ENCODE measurements around the gene EMP2.

- no peak for TF ChIP-seq CTCF (tag by site-specific recombination; IDR thresholded peaks at IDR 0.05)
- no peak for TF ChIP-seq REST (tag by site-specific recombination; IDR thresholded peaks at IDR 0.05)
- no peak for TF ChIP-seq ZNF830 (tag by site-specific recombination; IDR thresholded peaks at IDR 0.05; ENCODE audit: low read depth)
- no peak for TF ChIP-seq TCF7L2 (IDR thresholded peaks at IDR 0.05; ENCODE audit: borderline replicate concordance, low read depth, low read length)
- no peak for TF ChIP-seq ZFP37 (tag by site-specific recombination; IDR thresholded peaks at IDR 0.05)
- TF ChIP-seq ZSCAN18 (tag by site-specific recombination; IDR thresholded peaks at IDR 0.05), result no peak
- no peak for TF ChIP-seq ZNF510 (tag by site-specific recombination; IDR thresholded peaks at IDR 0.05; ENCODE audit: insufficient replicate concordance)
- TF ChIP-seq GLIS2 (tag by site-specific recombination; IDR thresholded peaks at IDR 0.05), result no peak
- TF ChIP-seq TRIM28 (IDR thresholded peaks at IDR 0.05; ENCODE audit: borderline replicate concordance, low read length), result no peak
Observed at GRCh38 chr16:10592611-10593010, 12.2 kb upstream of the EMP2 start.
